Measurements from ENCODE around the gene SLC35F4. TPM values are rescaled to one million over a fixed set of nuclear protein-coding genes. Genes with fewer than 3 reads are reported as not detected.
A peak's percentile ranks its signal among the peaks of the same experiment; 100 is the strongest.

The SLC35F4 gene
- total RNA-seq, 6 experiments from 2014 or later: not detected

DNA sequence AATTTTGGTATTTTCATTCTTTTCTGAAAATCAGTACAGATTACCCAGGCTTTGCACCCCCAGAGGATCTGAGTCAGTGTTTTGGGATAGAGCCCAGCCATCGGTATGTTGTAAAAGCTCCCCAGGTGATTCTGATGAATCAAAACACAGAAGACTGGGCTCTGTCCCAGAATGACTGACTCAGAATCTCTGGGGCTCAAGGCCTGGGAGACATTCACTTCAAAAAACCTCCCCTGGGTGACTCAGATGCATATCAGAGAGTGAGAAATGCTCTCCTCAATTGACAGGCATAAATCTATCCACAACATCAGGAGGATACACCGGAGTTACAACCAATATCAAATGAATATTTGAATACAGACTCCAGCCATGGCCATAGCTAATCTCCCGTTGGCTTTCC lies 32.6 kb downstream of the SLC35F4 start:
- peaks cover 21% of the 10 kb centered on the region for H3K4me1 Mint-ChIP-seq (ENCODE audit: low read depth)
- peaks cover 9% of the 10 kb centered on the region; the same call in 1 of the 2 replicates for H3K9me3 Mint-ChIP-seq
- no peak overlapping the region for H3K4me3 Mint-ChIP-seq
- peaks cover 7% of the 10 kb centered on the region for H3K27me3 Mint-ChIP-seq (ENCODE audit: insufficient read depth)
- no peak overlapping the region for H3K27ac Mint-ChIP-seq
- TF ChIP-seq, protein P1, sequence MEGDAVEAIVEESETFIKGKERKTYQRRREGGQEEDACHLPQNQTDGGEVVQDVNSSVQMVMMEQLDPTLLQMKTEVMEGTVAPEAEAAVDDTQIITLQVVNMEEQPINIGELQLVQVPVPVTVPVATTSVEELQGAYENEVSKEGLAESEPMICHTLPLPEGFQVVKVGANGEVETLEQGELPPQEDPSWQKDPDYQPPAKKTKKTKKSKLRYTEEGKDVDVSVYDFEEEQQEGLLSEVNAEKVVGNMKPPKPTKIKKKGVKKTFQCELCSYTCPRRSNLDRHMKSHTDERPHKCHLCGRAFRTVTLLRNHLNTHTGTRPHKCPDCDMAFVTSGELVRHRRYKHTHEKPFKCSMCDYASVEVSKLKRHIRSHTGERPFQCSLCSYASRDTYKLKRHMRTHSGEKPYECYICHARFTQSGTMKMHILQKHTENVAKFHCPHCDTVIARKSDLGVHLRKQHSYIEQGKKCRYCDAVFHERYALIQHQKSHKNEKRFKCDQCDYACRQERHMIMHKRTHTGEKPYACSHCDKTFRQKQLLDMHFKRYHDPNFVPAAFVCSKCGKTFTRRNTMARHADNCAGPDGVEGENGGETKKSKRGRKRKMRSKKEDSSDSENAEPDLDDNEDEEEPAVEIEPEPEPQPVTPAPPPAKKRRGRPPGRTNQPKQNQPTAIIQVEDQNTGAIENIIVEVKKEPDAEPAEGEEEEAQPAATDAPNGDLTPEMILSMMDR (IDR thresholded peaks at IDR 0.05): no peak
- H3K36me3 Mint-ChIP-seq (ENCODE audit: low read depth): no peaks in the 10 kb centered on the region
- DNase-seq: peak; percentile 90

DNA sequence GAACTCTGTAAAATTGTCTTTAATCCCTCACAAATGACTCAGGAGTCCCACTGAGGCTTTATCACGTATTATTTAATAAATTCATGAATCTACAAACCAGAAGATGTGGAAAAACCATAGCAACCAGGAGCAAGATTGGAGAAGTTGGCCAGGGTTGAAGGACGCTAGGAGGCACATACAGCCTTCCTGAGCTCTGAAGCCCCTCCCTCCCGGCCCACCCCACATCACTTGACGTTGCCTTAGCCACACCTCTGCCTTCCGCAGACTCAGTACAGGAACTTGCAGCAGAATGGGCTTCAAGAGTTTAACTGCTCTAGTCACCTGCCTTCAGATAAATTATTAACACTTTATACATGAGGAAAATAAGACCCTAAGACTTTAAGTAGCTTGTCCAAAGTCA lies 33.9 kb downstream of the SLC35F4 start:
- Mint-ChIP-seq H3K4me3 (no peak overlapping the region), H3K27ac (no peak overlapping the region), H3K9me3 (peaks cover 9% of the 10 kb centered on the region; the same call in 1 of the 2 replicates), H3K27me3 (ENCODE audit: insufficient read depth) (peaks cover 7% of the 10 kb centered on the region), H3K4me1 (ENCODE audit: low read depth) (peaks cover 21% of the 10 kb centered on the region), H3K36me3 (ENCODE audit: low read depth) (no peaks in the 10 kb centered on the region)
- DNase-seq: no peak
- TF ChIP-seq, protein P1 (IDR thresholded peaks at IDR 0.05): no peak

DNA sequence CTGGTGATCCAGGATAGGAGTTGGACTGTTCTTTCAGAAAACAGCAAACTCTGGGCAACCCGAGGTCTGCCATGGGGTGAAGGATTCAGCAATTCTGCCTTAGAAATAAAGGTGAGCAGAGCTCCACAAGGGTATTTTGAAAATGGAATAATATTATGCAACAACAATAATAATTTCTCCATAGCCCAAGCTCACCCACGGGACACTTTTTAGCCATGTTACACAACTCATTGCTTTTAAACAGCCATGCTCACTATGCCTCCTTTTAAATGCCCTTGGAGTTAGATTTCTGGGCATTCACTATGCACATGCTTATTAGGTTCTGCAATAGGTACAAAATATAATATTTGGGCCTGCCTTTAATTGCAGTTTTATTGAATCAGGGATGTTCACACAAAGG lies 37.2 kb downstream of the SLC35F4 start:
- Mint-ChIP-seq H3K27me3 (ENCODE audit: insufficient read depth) (peaks cover 7% of the 10 kb centered on the region; the same call in 1 of the 2 replicates), H3K4me1 (ENCODE audit: low read depth) (peaks cover 12% of the 10 kb centered on the region), H3K27ac (no peak overlapping the region), H3K36me3 (ENCODE audit: low read depth) (no peaks in the 10 kb centered on the region), H3K4me3 (no peak overlapping the region), H3K9me3 (peaks cover 13% of the 10 kb centered on the region)
- no peak for DNase-seq
- TF ChIP-seq, protein P1 (IDR thresholded peaks at IDR 0.05): no peak

DNA sequence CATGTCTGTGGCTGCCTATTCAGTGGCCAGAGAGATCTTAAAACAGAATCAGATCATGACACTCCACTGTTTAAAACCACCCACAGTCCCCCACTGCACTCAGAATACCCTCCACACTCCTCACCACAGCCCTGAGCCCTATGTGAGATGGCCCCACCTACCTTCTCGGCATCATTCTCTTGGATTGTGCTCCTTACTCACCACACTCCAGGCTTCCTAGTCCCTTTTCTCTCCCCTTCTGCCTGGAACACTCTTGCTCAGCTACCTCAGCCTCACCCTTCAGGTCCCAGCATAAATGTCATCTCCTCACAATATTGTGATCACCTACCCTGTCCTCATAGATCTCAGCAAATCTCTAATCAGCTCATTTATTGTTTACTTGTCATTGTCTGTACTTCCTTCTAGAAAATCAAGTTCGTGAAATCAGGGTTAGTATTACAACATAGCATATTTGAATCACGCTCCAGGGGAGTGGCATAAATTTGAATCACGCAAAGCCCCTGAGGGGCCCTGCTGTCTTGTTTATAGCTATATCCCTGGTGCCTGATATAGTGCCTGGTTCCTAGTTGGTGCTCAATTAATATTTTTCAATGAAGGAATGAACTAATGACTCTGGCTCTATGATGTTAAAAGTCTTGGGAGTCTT lies 42.8 kb downstream of the SLC35F4 start:
- H3K27ac Mint-ChIP-seq: no peak overlapping the region
- no peaks in the 10 kb centered on the region for H3K4me1 Mint-ChIP-seq (ENCODE audit: low read depth)
- no peaks in the 10 kb centered on the region for H3K36me3 Mint-ChIP-seq (ENCODE audit: low read depth)
- H3K9me3 Mint-ChIP-seq: peaks cover 18% of the 10 kb centered on the region
- no peaks in the 10 kb centered on the region for H3K27me3 Mint-ChIP-seq (ENCODE audit: insufficient read depth)
- TF ChIP-seq, protein P1 (IDR thresholded peaks at IDR 0.05): no peak
- DNase-seq: no peak
- H3K4me3 Mint-ChIP-seq: no peak overlapping the region

DNA sequence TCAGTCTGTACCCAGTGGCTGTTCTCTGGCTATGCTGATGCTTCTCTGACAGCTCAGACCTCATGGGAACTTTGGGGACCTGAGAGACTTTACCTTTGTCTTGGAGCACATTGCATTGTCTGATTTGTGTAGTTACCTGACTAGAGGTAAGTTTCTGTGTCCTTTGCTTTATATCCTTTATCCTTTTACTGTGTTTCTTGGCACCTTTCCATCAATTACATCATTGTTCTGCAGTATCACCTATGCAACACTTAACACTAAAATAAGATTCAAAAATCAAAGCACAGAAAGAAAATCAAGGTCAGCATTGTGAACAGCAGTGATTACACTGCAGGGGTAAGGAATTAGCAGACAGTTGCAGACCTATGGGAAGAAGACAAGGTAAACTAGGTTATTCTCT lies 43.8 kb downstream of the SLC35F4 start:
- no peaks in the 10 kb centered on the region for H3K4me1 Mint-ChIP-seq (ENCODE audit: low read depth)
- H3K9me3 Mint-ChIP-seq: peaks cover 25% of the 10 kb centered on the region
- no peaks in the 10 kb centered on the region for H3K36me3 Mint-ChIP-seq (ENCODE audit: low read depth)
- no peak overlapping the region for H3K27ac Mint-ChIP-seq
- DNase-seq: no peak
- H3K27me3 Mint-ChIP-seq (ENCODE audit: insufficient read depth): no peaks in the 10 kb centered on the region
- TF ChIP-seq, protein P1 (IDR thresholded peaks at IDR 0.05): no peak
- H3K4me3 Mint-ChIP-seq: no peak overlapping the region
